HG03108 (cell line): ENCODE data around the gene CD84.
A peak's percentile ranks its signal among the peaks of the same experiment; 100 is the strongest.
"Not testable (repeated sequence)": the region's sequence is repeated elsewhere in the genome, so short reads cannot be mapped to it uniquely, and the experiment has no call there.

Experiments used
- ATAC-seq: cut with Tn5 transposase; IDR thresholded peaks from one replicate; pipeline ENCODE4 v1.9.1; 2021; ENCODE audit warnings: moderate library complexity; ENCODE audit not compliant: unreplicated experiment

Gene CD84

GRCh38 chr1:160610569-160611242, 31.4 kb upstream of the CD84 start:
- no peak for ATAC-seq

GRCh38 chr1:160608941-160609340, 29.6 kb upstream of the CD84 start:
- ATAC-seq: no peak

GRCh38 chr1:160608514-160608913, 29.2 kb upstream of the CD84 start:
- ATAC-seq: no peak

- ATAC-seq: no peak
Measured at GRCh38 chr1:160608057-160608456, 28.8 kb upstream of the CD84 start.

GRCh38 chr1:160607672-160608032, 28.4 kb upstream of the CD84 start:
- no peak for ATAC-seq

- ATAC-seq: peak; percentile 70
Measured at GRCh38 chr1:160607011-160607671, 27.8 kb upstream of the CD84 start.

GRCh38 chr1:160606611-160607010, 27.3 kb upstream of the CD84 start:
- ATAC-seq: peak; percentile 3

- ATAC-seq: no peak
Measured at GRCh38 chr1:160605792-160606479, 26.6 kb upstream of the CD84 start.

- ATAC-seq: no peak
Measured at GRCh38 chr1:160605205-160605604, 25.9 kb upstream of the CD84 start.

- no peak for ATAC-seq
Measured at GRCh38 chr1:160597705-160598104, 18.4 kb upstream of the CD84 start.

- ATAC-seq: no peak
Measured at GRCh38 chr1:160597051-160597450, 17.8 kb upstream of the CD84 start.

GRCh38 chr1:160590488-160590887, 11.2 kb upstream of the CD84 start:
- ATAC-seq: no peak

GRCh38 chr1:160588468-160588867, 9.2 kb upstream of the CD84 start:
- no peak for ATAC-seq

GRCh38 chr1:160584784-160585183, 5.5 kb upstream of the CD84 start:
- no peak for ATAC-seq

- not testable (repeated sequence) for ATAC-seq
Measured at GRCh38 chr1:160582976-160583375, 3.7 kb upstream of the CD84 start.

- no peak for ATAC-seq
Measured at GRCh38 chr1:160581961-160582360, 2.7 kb upstream of the CD84 start.

GRCh38 chr1:160580221-160580812, 1.0 kb upstream of the CD84 start:
- ATAC-seq: no peak

GRCh38 chr1:160578525-160579191, 638 bp downstream of the CD84 start:
- no peak for ATAC-seq

GRCh38 chr1:160578175-160578524, 1.1 kb downstream of the CD84 start:
- ATAC-seq: no peak

GRCh38 chr1:160577671-160578070, 1.6 kb downstream of the CD84 start:
- ATAC-seq: no peak

GRCh38 chr1:160576884-160577283, 2.4 kb downstream of the CD84 start:
- no peak for ATAC-seq
